Liver (tissue), 3 donors: ENCODE data around the gene PLXDC1.
"Not testable (repeated sequence)": the region's sequence is repeated elsewhere in the genome, so short reads cannot be mapped to it uniquely, and the experiment has no call there.

Experiments used
- CTCF ChIP-seq: fragments of 150-350 bp; IDR thresholded peaks from 2 replicates; pipeline ENCODE4 v1.5.1; 2017; ENCODE audit warnings: improper control_type of control experiment, low read depth, low read length; ENCODE audit not compliant: missing input control
- EGR1 ChIP-seq, 2 donors: IDR thresholded peaks; 2 replicates each; pipeline ENCODE4 v1.6.1; 2016 to 2018; ENCODE audit warnings: antibody characterized with exemption in 2 of 2, low read depth in 2 of 2
- GABPA ChIP-seq, 2 donors: IDR thresholded peaks in 1 of 2; conservative IDR thresholded peaks in 1 of 2; 2 replicates each; pipeline ENCODE4 v1.6.1; 2016; ENCODE audit warnings: antibody characterized with exemption in 2 of 2, mild to moderate bottlenecking in 1 of 2, moderate library complexity in 1 of 2
- JUND ChIP-seq, 2 donors: IDR thresholded peaks; 2 replicates each; pipeline ENCODE4 v1.6.1; 2016; ENCODE audit warnings: antibody characterized with exemption in 2 of 2
- MAX ChIP-seq: IDR thresholded peaks from 2 replicates; pipeline ENCODE4 v1.6.1; 2016; ENCODE audit warnings: antibody characterized with exemption
- RAD21 ChIP-seq, 2 donors: IDR thresholded peaks; 2 replicates each; pipeline ENCODE4 v1.6.1; 2016; ENCODE audit warnings: antibody characterized with exemption in 2 of 2, mild to moderate bottlenecking in 2 of 2
- REST ChIP-seq: IDR thresholded peaks from 2 replicates; pipeline ENCODE4 v1.6.1; 2016; ENCODE audit warnings: antibody characterized with exemption, mild to moderate bottlenecking
- RXRA ChIP-seq, 2 donors: IDR thresholded peaks; 2 replicates each; pipeline ENCODE4 v1.6.1; 2017 to 2018; ENCODE audit warnings: antibody characterized with exemption in 2 of 2, mild to moderate bottlenecking in 1 of 2
- YY1 ChIP-seq: IDR thresholded peaks from 2 replicates; pipeline ENCODE4 v1.6.1; 2016; ENCODE audit warnings: antibody characterized with exemption, mild to moderate bottlenecking
- ZBTB33 ChIP-seq: IDR thresholded peaks from 2 replicates; pipeline ENCODE4 v1.6.1; 2016; ENCODE audit warnings: antibody characterized with exemption
- donor health status: healthy.
- donor health status: healthy.

GRCh38 chr17:39052423-39052822 lies 99.0 kb downstream of the PLXDC1 start:
- not testable (repeated sequence) for TF ChIP-seq CTCF; JUND (IDR thresholded peaks at IDR 0.05); MAX; GABPA (IDR thresholded peaks at IDR 0.05 in 1 of 2, conservative IDR thresholded peaks at IDR 0.05 in 1 of 2); ZBTB33; EGR1 (IDR thresholded peaks at IDR 0.05; ENCODE audit: low read depth in 2 of 2); RXRA (IDR thresholded peaks at IDR 0.05); RAD21 (IDR thresholded peaks at IDR 0.05); YY1; REST
